Right lobe of liver (tissue), 6 donors: ENCODE measurements around the gene VIPR1. TPM values are rescaled to one million over a fixed set of nuclear protein-coding genes. Genes with fewer than 3 reads are reported as not detected.
A peak's percentile ranks its signal among the peaks of the same experiment; 100 is the strongest.

Experiments
- ATAC-seq, 4 donors: fragments of 200-7000 bp; cut with Tn5 transposase; one replicate each; pipeline ENCODE4 v1.9.1; 2020; ENCODE audit warnings: mild to moderate bottlenecking in 4 of 4, moderate library complexity in 4 of 4
- DNase-seq, 3 donors: peaks; one replicate each; pipeline ENCODE4 v3.0.0-alpha.2; 2020
- H3K27ac ChIP-seq, 3 donors: fragments of 200-600 bp; one replicate each; pipeline ENCODE4 v1.8.0; 2022
- H3K27me3 ChIP-seq, 2 donors: fragments of 200-600 bp; one replicate each; pipeline ENCODE4 v1.8.0; 2022
- H3K36me3 ChIP-seq, 4 donors: fragments of 200-600 bp; sonication (generic) in 1 of 4; one replicate each; pipeline versions ENCODE4 v1.5.1 to v1.8.0; 2017 to 2022; ENCODE audit warnings: control low read depth in 1 of 4
- H3K4me1 ChIP-seq, 4 donors: fragments of 200-600 bp; sonication (generic) in 1 of 4; one replicate each; pipeline versions ENCODE4 v1.5.1 to v1.8.0; 2017 to 2022; ENCODE audit warnings: control low read depth in 1 of 4
- H3K4me3 ChIP-seq, 3 donors: fragments of 200-600 bp; one replicate each; pipeline ENCODE4 v1.8.0; 2022
- H3K9me3 ChIP-seq, 4 donors: fragments of 200-600 bp; sonication (generic) in 1 of 4; one replicate each; pipeline versions ENCODE4 v1.5.1 to v1.8.0; 2017 to 2022; ENCODE audit warnings: control low read depth in 1 of 4
- POLR2A ChIP-seq: fragments of 450-650 bp; IDR thresholded peaks from one replicate; pipeline ENCODE4 v1.6.1; 2017; ENCODE audit warnings: antibody characterized with exemption, mild to moderate bottlenecking
- WGBS: methylation state at CpG from one replicate; pipeline ENCODE4 v1.1.6; 2018; ENCODE audit warnings: low coverage, low lambda C conversion rate; ENCODE audit not compliant: insufficient coverage; ENCODE audit errors: missing lambda C conversion rate; 5-methylcytosine and 5-hydroxymethylcytosine counted together
- intact Hi-C, 2 donors: fragments of 100-400 bp; cut with DNase I; formaldehyde crosslinking; loops; one replicate each; pipeline versions ENCODE4 v1.11.2 to v1.14.1; 2022
- total RNA-seq, 6 experiments: library from RNA; depleted of rRNA in 2 of 6; stranded (reverse); fragments of >200 nt in 2 of 6; fragmentation: NEBNext Ultra II Directional in 3 of 6; extraction: Animal tissue kit (Norgen Biotek cat#: 25700) in 3 of 6; gene quantifications; one replicate each; pipeline versions ENCODE4 v1.1.0 to v1.2.4, GENCODE V29; 2016 to 2023
- TF ChIP-seq, protein P1 (sequence below), 4 donors: fragments of 200-600 bp in 3 of 4; fragments of 450-650 bp in 1 of 4; IDR thresholded peaks; one replicate each; pipeline versions ENCODE4 v1.5.1 to v1.8.0; 2016 to 2022; ENCODE audit warnings: antibody characterized with exemption in 4 of 4, mild to moderate bottlenecking in 2 of 4
- donor health status: DM: no; HTN: yes; CAD: no.
- donor health status: DM: no; HTN: no; CAD: no.
- donor health status: DM: no; HTN: no; CAD: no.
- donor health status: DM: no; HTN: yes; CAD: no.
- donor health status: DM: no; HTN: yes; CAD: no.

Gene VIPR1
- total RNA-seq, 6 experiments from 2014 or later = 1.9 to 34.5 (median 18.2) TPM

DNA sequence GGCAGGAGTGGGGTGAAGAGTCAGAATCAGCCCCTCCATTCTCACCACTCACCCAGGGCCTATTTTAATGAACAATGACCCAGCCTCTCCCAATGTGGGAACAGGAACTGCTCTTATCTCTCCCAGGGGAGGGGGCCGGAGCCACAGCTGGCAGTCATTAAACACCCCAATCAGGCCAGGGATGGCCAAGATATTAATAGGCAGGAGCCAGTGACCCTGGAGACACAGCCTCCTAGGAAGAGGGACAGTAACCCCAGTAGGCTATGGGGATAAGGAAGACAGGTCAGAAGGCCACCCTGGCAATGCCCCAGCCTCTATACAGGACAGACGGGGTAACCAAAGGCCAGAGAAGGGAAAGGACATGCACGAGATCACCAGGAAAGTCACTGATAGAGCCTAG is 38.6 kb downstream of the VIPR1 start:
- Histone ChIP-seq H3K4me3 (no peak overlapping the region), H3K27ac (no peak overlapping the region), H3K4me1 (peaks cover 0 to 21% (median 9%) of the 10 kb centered on the region in 4 donors), H3K27me3 (no peaks in the 10 kb centered on the region), H3K36me3 (no peaks in the 10 kb centered on the region), H3K9me3 (no peaks in the 10 kb centered on the region)
- 0% methylated on average over 2 of the region's 3 CpGs for WGBS
- intact Hi-C loops = no loop called here
- TF ChIP-seq POLR2A = no peak
- TF ChIP-seq, protein P1, sequence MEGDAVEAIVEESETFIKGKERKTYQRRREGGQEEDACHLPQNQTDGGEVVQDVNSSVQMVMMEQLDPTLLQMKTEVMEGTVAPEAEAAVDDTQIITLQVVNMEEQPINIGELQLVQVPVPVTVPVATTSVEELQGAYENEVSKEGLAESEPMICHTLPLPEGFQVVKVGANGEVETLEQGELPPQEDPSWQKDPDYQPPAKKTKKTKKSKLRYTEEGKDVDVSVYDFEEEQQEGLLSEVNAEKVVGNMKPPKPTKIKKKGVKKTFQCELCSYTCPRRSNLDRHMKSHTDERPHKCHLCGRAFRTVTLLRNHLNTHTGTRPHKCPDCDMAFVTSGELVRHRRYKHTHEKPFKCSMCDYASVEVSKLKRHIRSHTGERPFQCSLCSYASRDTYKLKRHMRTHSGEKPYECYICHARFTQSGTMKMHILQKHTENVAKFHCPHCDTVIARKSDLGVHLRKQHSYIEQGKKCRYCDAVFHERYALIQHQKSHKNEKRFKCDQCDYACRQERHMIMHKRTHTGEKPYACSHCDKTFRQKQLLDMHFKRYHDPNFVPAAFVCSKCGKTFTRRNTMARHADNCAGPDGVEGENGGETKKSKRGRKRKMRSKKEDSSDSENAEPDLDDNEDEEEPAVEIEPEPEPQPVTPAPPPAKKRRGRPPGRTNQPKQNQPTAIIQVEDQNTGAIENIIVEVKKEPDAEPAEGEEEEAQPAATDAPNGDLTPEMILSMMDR (IDR thresholded peaks at IDR 0.05) = no peak
- DNase-seq (no peak), ATAC-seq (no peak)

DNA sequence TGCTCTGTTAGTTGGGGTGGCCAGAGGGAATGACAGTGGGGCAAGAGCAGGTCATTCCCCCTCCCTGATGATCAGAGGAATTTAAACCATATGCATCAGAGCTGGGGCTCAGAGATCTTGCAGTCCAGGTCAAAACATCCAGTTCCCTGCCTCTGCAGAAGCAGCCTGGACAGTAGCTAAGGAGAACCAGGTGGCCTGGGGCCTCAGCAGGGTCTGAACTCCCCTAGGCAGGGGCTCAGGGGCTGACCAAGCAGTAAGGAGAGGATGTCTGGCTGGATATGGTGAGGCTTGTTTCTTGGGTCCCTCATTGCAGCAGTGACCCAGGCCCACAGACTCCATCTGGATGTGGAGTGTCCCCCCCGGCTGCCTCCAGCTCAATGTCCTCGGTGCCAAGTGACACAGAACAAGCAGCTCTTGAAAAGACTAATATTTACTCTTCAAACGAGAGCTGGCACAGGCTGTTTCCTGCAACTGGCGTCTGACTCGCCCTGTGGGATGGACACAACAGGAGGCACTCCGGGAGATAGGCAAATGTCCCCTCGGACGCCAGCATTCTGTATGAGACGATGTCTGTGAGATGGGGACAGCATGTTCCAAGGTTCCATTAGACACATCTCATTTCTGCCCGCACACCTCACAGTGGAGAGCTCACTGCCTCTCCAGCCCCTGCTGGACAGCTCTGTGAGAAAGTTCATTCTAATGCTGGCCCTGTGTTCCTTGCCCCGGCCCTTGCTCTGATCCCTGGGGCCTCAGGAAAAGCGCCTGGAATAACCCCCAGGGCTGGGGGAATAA is 42.2 kb downstream of the VIPR1 start:
- no peaks in the 10 kb centered on the region for H3K36me3 ChIP-seq
- no peaks in the 10 kb centered on the region for H3K9me3 ChIP-seq
- intact Hi-C loops = no loop called here
- DNase-seq (peak; percentile 76 to 90 (median 86)), ATAC-seq (peak; percentile 88 to 92 (median 90))
- peak overlapping the region in 2 of 3 donors; percentile 40 to 46 for H3K27ac ChIP-seq
- H3K27me3 ChIP-seq = no peaks in the 10 kb centered on the region
- peaks cover 0 to 31% (median 9%) of the 10 kb centered on the region in 4 donors for H3K4me1 ChIP-seq
- WGBS = 10% methylated on average over 8 of the region's 12 CpGs
- TF ChIP-seq, protein P1 (IDR thresholded peaks at IDR 0.05) = peak in 3 of 4 donors; percentile 19 to 29 (median 20)
- peak; percentile 14 for TF ChIP-seq POLR2A
- H3K4me3 ChIP-seq = no peak overlapping the region

DNA sequence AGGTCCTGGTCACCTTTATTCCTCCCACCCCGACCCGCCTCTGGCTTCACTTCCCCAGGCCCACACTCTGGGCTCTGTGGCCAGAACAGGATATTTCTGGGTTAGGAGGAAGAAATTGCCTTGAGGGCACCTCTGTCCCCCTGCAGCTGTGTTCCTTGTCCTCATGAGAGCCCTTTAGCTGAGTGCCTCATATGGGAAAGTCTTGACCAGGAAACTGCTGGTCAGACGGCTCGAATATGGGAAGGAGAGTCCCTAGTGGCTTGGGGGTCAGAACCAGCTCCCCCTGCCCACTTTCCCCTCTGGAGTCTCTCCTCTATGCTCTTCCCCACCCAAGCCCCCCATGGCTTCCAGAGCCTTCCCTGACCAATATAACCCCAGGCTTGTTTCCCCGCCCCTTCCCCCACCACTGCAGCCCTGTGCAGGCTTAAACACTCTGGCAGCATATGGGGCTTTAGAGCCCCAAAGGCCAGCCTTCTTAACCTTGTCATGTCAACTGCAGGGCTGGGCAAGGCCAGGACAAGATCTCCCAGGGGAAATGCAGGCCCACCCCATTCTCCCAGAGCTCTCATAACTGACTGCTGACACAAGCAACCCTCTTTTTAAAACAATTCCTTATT is 42.9 kb downstream of the VIPR1 start:
- peaks cover 0 to 31% (median 9%) of the 10 kb centered on the region in 4 donors for H3K4me1 ChIP-seq
- intact Hi-C loops = no loop called here
- TF ChIP-seq POLR2A = no peak
- TF ChIP-seq, protein P1 (IDR thresholded peaks at IDR 0.05) = no peak

DNA sequence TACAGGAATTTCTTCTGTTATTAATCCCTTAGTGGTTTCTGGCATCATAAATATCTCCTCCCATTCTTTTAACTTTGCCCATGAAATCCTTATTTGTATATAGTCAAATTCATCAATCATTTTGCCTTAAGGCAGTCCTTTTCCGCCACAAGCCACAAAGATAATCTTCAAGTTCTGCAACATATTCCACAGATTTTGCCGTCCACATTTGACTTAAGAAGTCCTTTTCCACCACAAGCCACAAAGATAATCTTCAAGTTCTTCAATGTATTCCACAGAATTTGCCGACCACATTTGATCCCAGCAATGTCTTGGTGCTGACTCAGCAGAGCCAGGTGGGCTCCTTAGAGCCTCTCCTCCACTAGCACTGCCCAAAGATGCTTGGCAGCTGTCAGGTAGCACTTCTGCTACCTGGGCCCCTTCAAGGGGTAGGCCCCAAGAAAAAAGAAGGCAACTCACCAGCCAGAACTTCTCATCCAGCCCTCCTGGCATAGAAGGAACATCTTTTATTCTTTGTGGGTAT is 44.3 kb downstream of the VIPR1 start:
- DNase-seq (no peak), ATAC-seq (no peak)
- H3K4me1 ChIP-seq = peaks cover 0 to 31% (median 9%) of the 10 kb centered on the region in 4 donors
- intact Hi-C loops = no loop called here
- no peak overlapping the region for H3K4me3 ChIP-seq
- TF ChIP-seq POLR2A = no peak
- TF ChIP-seq, protein P1 (IDR thresholded peaks at IDR 0.05) = no peak
- H3K9me3 ChIP-seq = no peaks in the 10 kb centered on the region
- peak overlapping the region in 1 of 3 donors; percentile 46 for H3K27ac ChIP-seq
- H3K36me3 ChIP-seq = no peaks in the 10 kb centered on the region
- 85% methylated on average over 3 of the region's 3 CpGs for WGBS
- H3K27me3 ChIP-seq = no peaks in the 10 kb centered on the region

More for the DNA sequence above, 42.9 kb downstream of the VIPR1 start:
- ATAC-seq (no peak), DNase-seq (no peak)
- H3K27ac ChIP-seq = peak overlapping the region in 2 of 3 donors; percentile 40 to 46
- H3K4me3 ChIP-seq = no peak overlapping the region
- no peaks in the 10 kb centered on the region for H3K27me3 ChIP-seq
- no peaks in the 10 kb centered on the region for H3K36me3 ChIP-seq
- no peaks in the 10 kb centered on the region for H3K9me3 ChIP-seq
- WGBS = no CpG with 5 or more reads among the region's 5 CpGs
